ENCODE measurements around the gene UNC5B. TPM values are rescaled to one million over a fixed set of nuclear protein-coding genes. Genes with fewer than 3 reads are reported as not detected.

Gene UNC5B
- total RNA-seq, 4 donors from 2014 or later, result 2.2 to 3.7 (median 3.2) TPM

DNA sequence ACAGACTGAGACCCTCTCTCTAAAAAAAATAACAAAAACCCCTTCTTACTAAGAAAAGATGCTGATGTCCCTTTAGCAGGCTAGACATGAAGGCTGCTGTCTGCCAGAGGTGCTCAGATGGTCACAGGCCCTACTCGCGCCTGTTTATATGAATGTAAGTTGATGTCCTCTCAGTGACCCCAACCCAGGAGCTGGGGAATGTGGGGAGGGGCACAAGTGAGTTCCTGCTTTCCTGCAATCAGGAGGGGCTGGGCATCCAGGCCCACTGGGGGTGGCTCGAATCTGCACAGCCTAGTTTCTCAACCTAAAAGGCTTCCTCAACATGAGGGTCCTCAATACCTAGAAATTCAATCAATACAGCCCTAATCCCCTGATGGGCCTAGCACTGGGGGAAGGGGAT, 94.6 kb downstream of the UNC5B start:
- Histone ChIP-seq H3K27ac (no peak overlapping the region), H3K36me3 (no peaks in the 10 kb centered on the region), H3K9me3 (no peaks in the 10 kb centered on the region), H3K4me3 (no peak overlapping the region), H3K4me1 (no peaks in the 10 kb centered on the region), H3K27me3 (no peaks in the 10 kb centered on the region)
- TF ChIP-seq POLR2A (IDR thresholded peaks at IDR 0.05), result no peak
- no peak for TF ChIP-seq POLR2AphosphoS5 (IDR thresholded peaks at IDR 0.05)
- TF ChIP-seq, protein P1, sequence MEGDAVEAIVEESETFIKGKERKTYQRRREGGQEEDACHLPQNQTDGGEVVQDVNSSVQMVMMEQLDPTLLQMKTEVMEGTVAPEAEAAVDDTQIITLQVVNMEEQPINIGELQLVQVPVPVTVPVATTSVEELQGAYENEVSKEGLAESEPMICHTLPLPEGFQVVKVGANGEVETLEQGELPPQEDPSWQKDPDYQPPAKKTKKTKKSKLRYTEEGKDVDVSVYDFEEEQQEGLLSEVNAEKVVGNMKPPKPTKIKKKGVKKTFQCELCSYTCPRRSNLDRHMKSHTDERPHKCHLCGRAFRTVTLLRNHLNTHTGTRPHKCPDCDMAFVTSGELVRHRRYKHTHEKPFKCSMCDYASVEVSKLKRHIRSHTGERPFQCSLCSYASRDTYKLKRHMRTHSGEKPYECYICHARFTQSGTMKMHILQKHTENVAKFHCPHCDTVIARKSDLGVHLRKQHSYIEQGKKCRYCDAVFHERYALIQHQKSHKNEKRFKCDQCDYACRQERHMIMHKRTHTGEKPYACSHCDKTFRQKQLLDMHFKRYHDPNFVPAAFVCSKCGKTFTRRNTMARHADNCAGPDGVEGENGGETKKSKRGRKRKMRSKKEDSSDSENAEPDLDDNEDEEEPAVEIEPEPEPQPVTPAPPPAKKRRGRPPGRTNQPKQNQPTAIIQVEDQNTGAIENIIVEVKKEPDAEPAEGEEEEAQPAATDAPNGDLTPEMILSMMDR (IDR thresholded peaks at IDR 0.05), result no peak
- TF ChIP-seq EP300 (IDR thresholded peaks at IDR 0.05), result no peak
- WGBS, 2 donors (ENCODE audit: low coverage in 1 of 2), result 67% methylated on average over 1 of the region's 3 CpGs; no CpG with 5 or more reads in 1 of the 2 donors
- ATAC-seq, result no peak

DNA sequence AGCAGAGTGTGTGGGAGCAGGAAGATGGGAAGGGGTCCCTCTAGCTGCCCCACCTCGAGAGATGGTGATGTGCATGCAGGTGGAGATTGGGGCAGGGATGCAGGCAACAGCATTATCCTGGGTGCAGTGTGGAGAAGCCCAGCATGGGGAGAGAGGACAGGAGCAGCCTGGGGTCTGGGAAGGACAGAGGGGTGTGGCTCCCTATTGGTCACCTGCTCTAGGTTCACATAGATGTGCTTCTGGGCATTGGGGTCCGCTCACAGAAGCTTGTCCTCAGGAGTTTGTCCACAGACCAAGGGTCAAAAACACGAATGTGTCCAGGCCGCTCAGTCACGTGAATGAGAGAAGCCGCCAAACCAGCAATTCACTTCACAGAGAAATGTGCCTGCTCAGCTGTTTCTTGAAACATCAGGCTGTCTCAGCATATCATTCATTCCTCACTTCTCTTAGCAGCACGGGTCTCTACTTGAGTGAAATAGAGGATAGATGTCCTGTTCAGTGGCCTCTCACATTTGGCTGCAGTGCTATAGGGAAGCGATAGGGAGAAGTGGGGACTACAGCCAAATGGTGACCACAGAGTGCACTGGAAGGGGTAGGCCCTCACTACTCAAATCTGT, 95.2 kb downstream of the UNC5B start:
- no peaks in the 10 kb centered on the region for H3K36me3 ChIP-seq
- no peaks in the 10 kb centered on the region for H3K27me3 ChIP-seq
- no peak for TF ChIP-seq POLR2A (IDR thresholded peaks at IDR 0.05)
- no peak for TF ChIP-seq POLR2AphosphoS5 (IDR thresholded peaks at IDR 0.05)
- TF ChIP-seq, protein P1 (IDR thresholded peaks at IDR 0.05), result no peak
- TF ChIP-seq EP300 (IDR thresholded peaks at IDR 0.05), result no peak
- H3K4me3 ChIP-seq, result no peak overlapping the region
- 58 to 69% methylated on average over 2 to 5 of the region's 8 CpGs for WGBS, 2 donors (ENCODE audit: low coverage in 1 of 2)
- peaks cover 0 to 5% (median 0%) of the 10 kb centered on the region in 3 donors for H3K4me1 ChIP-seq
- H3K9me3 ChIP-seq, result no peaks in the 10 kb centered on the region
- no peak overlapping the region for H3K27ac ChIP-seq
- peak; percentile 56 for ATAC-seq

DNA sequence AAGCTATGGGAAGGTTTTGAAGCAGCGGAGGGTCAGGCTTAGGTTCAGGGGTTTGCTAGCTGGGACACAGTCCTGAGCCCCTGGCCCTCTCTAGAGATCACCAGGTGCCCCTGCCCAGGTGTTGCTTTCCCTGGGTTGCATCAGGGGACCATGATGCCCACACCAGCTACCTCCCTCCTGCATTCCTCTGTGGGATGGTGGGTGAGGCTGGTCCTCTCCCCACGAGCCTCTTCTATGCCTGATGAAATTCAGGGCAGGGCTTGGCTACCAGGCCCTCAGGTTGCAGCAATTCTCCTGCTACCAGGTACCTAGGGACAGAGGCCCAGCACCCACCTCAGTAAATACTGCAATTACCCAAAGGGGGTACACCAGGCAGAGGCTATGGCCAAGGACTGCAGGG, 95.9 kb downstream of the UNC5B start:
- Histone ChIP-seq H3K27ac (no peak overlapping the region), H3K27me3 (no peaks in the 10 kb centered on the region), H3K4me3 (no peak overlapping the region), H3K4me1 (peaks cover 0 to 12% (median 0%) of the 10 kb centered on the region in 3 donors), H3K9me3 (no peaks in the 10 kb centered on the region), H3K36me3 (no peaks in the 10 kb centered on the region)
- no peak for ATAC-seq
- TF ChIP-seq, protein P1 (IDR thresholded peaks at IDR 0.05), result no peak
- TF ChIP-seq POLR2A (IDR thresholded peaks at IDR 0.05), result no peak
- TF ChIP-seq POLR2AphosphoS5 (IDR thresholded peaks at IDR 0.05), result no peak
- no peak for TF ChIP-seq EP300 (IDR thresholded peaks at IDR 0.05)
- 67% methylated on average over 1 of the region's 2 CpGs; no CpG with 5 or more reads in 1 of the 2 donors for WGBS, 2 donors (ENCODE audit: low coverage in 1 of 2)

DNA sequence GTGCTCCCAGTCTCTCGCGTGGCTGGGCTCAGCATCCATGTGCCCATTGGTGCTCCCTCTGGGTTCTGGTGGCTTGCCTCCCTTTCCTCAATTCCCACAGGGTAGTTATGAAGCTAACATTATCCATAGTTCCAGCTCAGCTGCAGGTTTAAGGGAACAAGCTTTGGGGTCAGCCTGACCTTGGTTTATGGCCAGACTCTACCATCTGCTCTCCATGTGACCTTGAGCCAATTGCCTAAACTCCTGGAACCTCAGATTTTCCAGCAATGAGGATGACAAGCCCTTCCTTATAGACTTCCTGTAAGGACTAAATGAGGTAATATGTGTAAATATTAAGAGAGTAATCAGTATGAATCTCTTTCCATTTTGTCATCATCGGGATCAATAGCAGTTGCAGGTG, 96.6 kb downstream of the UNC5B start:
- peaks cover 0 to 19% (median 5%) of the 10 kb centered on the region in 3 donors for H3K4me1 ChIP-seq
- TF ChIP-seq, protein P1 (IDR thresholded peaks at IDR 0.05), result no peak
- TF ChIP-seq POLR2A (IDR thresholded peaks at IDR 0.05) (no peak), EP300 (IDR thresholded peaks at IDR 0.05) (no peak), POLR2AphosphoS5 (IDR thresholded peaks at IDR 0.05) (no peak)
- no peak for ATAC-seq
- no peaks in the 10 kb centered on the region for H3K27me3 ChIP-seq
- no peak overlapping the region for H3K27ac ChIP-seq
- WGBS, 2 donors (ENCODE audit: low coverage in 1 of 2), result 52 to 86% methylated on average over 3 of the region's 3 CpGs
- H3K36me3 ChIP-seq, result no peaks in the 10 kb centered on the region
- H3K4me3 ChIP-seq, result no peak overlapping the region
- no peaks in the 10 kb centered on the region for H3K9me3 ChIP-seq

DNA sequence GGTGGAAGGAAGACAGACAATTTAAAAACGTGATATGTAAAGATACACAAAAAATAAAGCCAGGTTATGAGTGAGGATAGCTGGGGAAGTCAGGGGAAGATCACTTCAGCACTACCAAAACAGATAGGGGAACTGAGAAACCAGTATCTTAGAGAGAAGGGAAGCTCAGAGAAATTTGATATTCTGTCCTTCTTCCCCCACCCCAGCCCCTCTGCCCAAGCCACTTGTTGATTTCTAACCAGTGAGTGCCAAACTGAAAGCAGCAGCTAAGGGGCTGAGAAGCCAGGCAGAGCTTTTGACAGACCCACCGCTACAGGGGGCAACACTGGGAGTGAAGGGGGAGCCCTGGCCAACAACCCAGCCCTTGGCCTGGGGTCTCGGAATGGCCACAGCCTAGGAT, 97.5 kb downstream of the UNC5B start:
- no peak overlapping the region for H3K4me3 ChIP-seq
- no peaks in the 10 kb centered on the region for H3K27me3 ChIP-seq
- TF ChIP-seq, protein P1 (IDR thresholded peaks at IDR 0.05), result no peak
- no peak for TF ChIP-seq POLR2A (IDR thresholded peaks at IDR 0.05)
- no peak for TF ChIP-seq EP300 (IDR thresholded peaks at IDR 0.05)
- TF ChIP-seq POLR2AphosphoS5 (IDR thresholded peaks at IDR 0.05), result no peak
- no peak for ATAC-seq
- WGBS, 2 donors (ENCODE audit: low coverage in 1 of 2), result 49 to 79% methylated on average over 2 of the region's 3 CpGs
- peaks cover 0 to 28% (median 12%) of the 10 kb centered on the region in 3 donors for H3K4me1 ChIP-seq
- no peaks in the 10 kb centered on the region for H3K36me3 ChIP-seq
- H3K27ac ChIP-seq, result no peak overlapping the region
- no peaks in the 10 kb centered on the region for H3K9me3 ChIP-seq

All from gastroesophageal sphincter (tissue), 4 donors.